HepG2 (cell line): Measurements from ENCODE around the gene SNAI3.

Experiments
- FOXA1 ChIP-seq, 2 experiments: fragments of 450-650 bp in 1 of 2; sonication (generic) in 1 of 2; formaldehyde crosslinking in 1 of 2; IDR thresholded peaks; 2 replicates each; pipeline versions ENCODE4 v1.4.0 to v1.6.1; 2016 to 2020; ENCODE audit warnings: missing genetic modification reagents in 1 of 2
- FOXA3 ChIP-seq: IDR thresholded peaks from 2 replicates; pipeline ENCODE4 v1.6.1; 2016; ENCODE audit warnings: missing genetic modification reagents, missing compliant biosample characterization
- FOXO4 ChIP-seq: sonication (generic); formaldehyde crosslinking; conservative IDR thresholded peaks from 2 replicates; pipeline ENCODE4 v1.8.1; 2023; ENCODE audit warnings: missing genetic modification reagents
- KAT8 ChIP-seq: IDR thresholded peaks from 2 replicates; pipeline ENCODE4 v1.6.1; 2016; ENCODE audit warnings: missing genetic modification reagents, missing compliant biosample characterization
- KLF9 ChIP-seq: IDR thresholded peaks from 2 replicates; pipeline ENCODE4 v1.6.1; 2016; ENCODE audit warnings: low read depth
- NBN ChIP-seq: fragments of 450-650 bp; conservative IDR thresholded peaks from 2 replicates; pipeline ENCODE4 v1.6.1; 2017

GRCh38 chr16:88671806-88672205, 14.5 kb downstream of the SNAI3 start:
- TF ChIP-seq NBN (no peak), FOXA1 (IDR thresholded peaks at IDR 0.05) (no peak), FOXA1 (CRISPR knock-in tag; IDR thresholded peaks at IDR 0.05) (no peak), FOXO4 (CRISPR knock-in tag) (no peak), FOXA3 (CRISPR knock-in tag) (no peak), KAT8 (no peak), KLF9 (CRISPR knock-in tag) (no peak)
